NCI-H1092 treated with DMSO at 0.1 percent for 48 hours (cell line): Measurements from ENCODE around the gene SAFB2.

Experiments
- DNase-seq: peaks from one replicate; lab custom pipeline; 2025; lab: John Stamatoyannopoulos, UW

SAFB2 gene

DNA sequence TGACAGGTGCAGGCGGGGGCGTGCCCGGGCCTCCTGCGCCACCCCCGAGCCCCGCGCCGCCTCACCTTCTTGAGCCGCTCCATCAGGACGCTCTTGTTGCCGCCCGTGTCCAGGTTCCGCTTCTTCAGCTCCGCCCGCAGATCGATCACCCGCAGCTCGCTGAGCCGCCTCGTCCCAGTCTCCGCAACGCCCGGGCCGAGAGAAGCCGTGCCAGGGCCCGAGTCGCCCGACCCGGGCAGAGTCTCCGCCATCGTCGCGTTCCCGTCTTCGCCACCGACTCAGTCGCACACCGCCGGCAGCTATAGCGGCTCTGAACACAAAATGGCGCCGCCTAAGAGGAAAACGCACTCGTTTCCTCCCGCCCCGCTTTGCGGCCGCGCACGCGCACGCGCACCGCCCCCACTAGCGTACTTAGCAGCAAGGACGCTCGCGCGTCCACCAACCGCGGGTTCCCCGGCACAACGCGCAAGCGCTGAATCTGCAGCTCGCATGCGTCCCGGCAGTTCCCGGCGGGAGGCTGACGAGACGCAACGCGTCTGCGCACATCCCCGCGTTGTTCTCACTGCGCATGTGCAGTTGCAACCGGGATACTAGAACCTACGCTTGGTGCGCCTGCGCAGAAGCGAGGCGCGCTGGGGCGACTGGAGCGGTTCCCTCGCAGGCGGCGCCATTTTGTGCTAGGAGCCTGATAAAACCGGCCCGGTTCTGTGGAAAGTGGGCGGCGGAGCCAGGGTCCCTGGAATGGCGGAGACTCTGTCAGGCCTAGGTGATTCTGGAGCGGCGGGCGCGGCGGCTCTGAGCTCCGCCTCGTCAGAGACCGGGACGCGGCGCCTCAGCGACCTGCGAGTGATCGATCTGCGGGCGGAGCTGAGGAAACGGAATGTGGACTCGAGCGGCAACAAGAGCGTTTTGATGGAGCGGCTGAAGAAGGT, at the start of gene SAFB2, which contains the start of gene SAFB:
Gene SAFB2 (minus strand): TSS at position 312 of the 932 bp plus-strand sequence. CDS start 61 bp downstream, at position 251.
Gene SAFB (plus strand): TSS at position 619 of the 932 bp plus-strand sequence. CDS start 123 bp downstream, at position 742.
- peak; percentile 99 for DNase-seq

DNA sequence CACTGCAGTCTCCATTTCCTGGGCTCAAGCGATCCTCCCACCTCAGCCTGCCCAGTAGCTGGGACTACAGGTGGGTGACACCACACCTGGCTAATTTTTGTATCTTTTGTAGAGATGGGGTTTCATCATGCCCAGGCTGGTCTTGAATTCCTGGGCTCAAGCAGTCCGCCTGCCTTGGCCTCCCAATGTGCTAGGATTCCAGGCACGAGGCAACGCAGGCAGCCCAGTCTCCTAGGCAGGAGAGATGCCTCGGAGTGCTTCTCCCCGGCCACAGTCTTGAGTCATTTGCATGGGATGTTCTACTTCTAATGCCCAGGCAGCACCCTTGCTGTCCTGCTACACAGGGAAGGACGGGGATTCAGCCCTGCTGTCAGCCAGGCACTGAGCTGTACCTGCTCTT, 49.0 kb upstream of the SAFB2 start:
- no peak for DNase-seq

DNA sequence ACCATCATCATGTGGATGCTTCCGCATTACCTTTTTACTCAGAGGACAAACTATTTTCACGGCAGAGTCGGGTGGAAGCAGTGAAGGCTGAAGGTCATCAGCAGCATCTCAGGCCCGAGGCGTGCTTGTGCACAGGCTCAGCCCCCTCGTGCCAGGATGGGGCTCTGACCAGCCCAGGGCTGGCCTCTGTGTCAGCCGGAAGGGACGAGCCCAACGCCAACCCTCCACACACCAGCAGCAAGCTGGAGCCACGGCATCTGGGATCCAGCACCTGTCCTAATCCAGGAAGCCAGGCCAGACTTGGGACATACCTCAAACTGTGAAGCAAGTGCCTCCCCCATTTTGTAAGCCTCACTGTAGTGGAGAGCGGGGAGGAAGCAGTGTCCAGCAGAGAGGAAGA, 46.6 kb upstream of the SAFB2 start:
- DNase-seq = no peak

DNA sequence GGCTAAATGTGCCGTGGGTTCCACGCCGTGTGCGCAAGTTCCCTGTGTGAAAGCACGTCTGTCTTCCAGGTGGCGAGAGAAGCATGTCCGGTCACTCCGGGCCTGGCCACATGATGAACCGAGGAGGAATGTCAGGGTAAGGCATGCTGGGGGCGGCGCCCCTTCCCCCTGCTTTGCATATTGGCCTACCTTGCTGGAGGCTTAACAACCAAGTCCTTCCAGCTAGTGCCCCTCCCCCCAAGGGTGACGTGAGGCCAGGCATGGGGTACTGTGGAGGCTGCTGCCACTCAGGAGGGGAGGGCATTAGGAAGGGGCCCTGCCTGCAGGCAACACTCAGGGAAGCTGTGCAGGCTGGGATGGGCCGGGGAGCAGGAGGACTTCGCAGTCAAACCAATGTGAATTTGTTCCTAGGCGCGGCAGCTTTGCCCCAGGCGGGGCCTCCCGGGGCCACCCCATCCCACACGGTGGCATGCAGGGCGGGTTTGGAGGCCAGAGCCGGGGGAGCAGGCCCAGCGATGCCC, 45.2 kb upstream of the SAFB2 start:
- no peak for DNase-seq

DNA sequence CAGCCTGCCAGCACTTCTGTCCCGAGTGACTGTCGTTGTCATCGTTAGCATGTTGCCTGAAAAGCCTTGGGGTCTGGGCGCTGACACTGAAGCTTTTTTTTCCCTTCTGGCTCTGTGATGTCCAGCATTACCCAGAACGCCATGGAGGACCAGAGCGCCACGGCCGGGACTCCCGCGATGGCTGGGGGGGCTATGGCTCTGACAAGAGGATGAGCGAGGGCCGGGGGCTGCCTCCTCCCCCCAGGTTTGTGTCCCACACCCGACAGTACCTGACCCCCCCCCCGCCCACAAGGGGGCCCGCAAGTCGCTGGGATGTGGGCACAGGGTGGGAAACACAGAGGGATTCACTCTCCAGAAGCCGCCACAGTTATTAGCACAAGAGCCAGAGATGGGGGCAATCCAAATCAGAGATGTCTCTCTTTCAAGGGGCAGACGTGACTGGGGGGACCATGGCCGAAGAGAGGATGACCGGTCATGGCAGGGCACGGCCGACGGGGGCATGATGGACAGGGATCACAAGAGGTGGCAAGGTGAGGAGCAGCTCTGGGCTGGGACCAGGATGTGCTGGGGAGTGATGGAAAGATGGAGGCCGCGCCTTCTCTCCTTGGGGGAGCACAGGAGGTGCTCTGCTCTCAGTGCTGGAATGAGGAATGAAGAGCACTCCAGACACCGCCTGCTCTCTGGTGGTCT, 44.5 kb upstream of the SAFB2 start:
- no peak for DNase-seq

DNA sequence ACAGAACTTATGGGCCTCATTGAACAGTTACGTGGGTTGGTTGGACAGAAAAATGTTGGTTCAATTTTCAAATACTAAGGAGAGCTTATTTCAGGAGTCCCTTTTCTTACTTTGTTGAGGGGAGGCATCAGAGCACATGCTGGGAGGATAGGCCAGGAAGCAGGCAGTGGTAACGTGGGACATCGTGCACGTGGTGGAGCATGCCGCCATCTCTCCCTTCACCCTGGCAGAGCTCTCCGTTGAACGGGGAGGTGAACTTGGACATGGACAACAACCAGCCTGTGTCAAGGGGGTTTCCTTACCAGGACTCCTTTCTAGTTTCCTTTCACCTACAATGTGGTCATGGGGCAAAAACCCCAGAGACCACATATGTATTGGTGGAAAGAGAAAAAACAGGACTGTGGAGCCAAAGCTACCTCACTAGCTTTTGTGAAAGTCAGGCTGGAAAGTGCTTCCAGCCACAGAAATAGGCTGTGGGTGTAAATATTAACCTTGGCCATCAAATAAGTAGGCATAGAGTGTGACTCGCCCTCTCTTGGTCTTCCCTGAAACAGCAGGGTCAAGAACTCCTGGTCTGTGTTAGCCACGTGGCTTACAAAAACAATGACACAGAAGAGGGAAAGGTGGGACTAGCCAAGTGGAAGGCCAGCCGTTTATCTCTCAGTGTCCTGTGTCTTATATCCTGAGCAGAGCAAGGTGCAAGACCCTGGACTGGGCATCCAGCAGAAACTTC, 43.4 kb upstream of the SAFB2 start:
- no peak for DNase-seq

DNA sequence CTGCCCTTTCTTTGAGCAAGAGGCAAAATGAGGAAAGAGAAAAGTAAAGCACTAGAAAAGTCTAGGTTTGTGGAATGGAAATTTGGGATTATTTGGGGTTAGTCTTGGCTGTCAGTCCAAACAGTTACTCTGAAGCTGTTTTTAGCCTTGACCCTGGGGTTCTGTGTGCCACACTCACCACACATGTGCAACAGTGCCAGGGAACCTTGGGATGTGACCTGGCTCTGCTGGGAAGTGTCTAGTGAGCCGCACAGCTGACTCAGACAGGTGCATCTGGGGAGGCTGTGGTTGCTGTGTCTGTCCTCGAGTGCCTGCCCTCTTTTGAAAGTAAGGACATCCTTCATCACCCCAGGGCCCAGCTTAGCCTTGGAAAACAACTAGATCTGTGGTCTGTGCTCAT, 41.9 kb upstream of the SAFB2 start:
- no peak for DNase-seq

DNA sequence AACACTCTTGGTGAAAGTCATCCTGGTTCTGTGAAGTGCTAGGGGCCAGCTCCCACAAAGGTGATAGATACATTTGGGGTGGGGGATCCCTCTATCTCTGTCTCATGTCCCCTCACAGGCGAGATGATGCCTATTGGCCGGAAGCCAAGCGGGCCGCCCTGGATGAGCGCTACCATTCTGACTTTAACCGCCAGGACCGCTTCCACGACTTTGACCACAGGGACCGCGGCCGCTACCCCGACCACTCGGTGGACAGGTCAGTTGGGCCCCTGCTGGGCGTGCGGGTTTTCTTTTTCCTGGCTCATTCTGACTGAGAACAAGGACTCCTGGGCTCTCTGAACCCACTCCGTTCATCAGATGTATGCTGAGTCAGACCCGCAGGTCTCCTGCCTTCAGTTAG, 41.3 kb upstream of the SAFB2 start:
- DNase-seq = no peak

DNA sequence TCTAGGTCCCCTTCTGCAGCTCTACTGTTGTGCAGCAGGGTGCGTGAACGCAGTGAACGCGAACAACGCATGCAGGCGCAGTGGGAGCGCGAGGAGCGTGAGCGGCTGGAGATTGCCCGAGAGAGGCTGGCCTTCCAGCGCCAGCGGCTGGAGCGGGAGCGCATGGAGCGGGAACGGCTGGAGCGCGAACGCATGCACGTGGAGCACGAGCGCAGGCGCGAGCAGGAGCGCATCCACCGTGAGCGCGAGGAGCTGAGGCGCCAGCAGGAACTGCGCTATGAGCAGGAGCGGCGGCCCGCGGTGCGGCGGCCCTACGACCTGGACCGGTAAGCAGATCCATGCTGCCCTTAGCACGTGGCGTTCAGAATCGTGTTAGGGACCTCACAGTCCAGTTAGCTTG, 38.9 kb upstream of the SAFB2 start:
- DNase-seq = no peak

DNA sequence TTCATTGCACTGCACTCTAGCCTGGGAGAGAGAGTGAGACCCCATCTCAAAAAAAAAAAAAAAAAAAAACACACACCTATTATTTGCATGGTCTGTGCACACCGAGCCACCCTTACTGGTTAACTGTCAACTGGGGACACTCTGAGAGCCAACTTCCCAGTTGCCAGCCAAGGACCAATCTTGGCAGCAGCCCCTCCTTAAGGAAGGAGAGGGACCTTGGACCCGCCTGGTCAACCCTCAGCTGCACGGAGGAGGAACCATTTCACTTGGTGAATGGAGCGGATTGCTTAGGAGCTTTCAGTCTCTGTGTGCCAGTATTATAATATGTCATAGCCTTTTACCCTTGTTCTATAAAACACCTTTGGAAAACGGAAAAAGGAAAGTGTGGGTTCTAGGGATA, 32.8 kb upstream of the SAFB2 start:
- DNase-seq = no peak

DNA sequence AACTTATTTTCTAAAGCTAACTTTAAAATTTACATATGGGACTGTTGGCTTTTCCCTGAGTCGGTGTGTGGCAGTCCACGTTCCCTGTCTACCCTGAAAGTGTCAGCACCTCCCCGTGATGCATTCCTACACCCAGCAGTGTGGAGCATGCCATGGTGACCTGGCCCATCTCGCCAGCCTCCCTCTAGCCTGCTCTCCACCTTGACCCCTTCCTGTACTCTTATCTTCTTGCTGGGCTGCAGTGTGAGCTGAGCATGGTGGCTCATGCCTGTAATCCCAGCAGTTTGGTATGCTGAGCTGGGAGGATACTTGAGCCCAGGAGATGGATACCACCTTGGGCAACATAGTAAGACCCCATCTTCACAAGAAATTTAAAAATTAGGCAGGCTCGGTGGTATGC, 32.4 kb upstream of the SAFB2 start:
- DNase-seq = no peak

DNA sequence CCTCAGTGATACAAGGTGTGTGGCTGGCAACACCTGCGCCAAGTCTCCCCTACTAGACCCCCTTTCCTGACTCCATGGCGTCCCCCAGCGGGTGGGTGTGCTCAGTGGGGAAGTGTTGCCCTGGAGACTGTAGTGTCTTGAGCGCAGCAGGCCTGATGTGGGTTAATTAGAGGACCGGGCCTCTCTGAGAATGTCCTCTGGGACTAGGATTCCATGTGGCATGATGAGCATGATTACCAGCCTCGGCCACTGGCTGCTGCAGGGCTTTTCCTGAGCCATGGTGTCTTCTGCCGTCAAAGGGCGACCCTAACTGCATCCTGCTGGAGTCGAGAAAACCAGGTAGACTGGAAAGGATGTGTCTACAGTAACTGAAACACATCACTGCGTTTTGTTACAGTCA, 29.7 kb upstream of the SAFB2 start:
- DNase-seq = no peak

DNA sequence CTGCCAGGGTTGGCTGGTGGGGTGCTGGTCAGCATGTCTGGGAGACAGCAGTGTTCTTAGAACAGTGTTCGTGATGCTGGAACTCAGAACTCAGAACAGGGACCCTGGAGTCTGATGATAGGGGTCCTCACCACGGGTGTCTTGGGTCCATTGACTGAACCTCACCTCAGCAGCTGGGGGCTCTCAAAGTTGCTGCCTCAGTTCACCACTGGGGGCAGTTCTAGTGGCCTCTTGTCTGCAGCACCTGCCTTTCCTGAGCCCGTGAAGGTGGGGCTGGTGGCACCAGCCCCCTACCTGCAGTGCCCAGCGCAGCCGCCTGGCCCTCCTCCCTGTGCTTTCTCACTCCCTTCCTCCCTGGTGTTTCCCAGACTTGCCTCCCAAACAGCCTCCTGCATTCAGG, 28.8 kb upstream of the SAFB2 start:
- no peak for DNase-seq

DNA sequence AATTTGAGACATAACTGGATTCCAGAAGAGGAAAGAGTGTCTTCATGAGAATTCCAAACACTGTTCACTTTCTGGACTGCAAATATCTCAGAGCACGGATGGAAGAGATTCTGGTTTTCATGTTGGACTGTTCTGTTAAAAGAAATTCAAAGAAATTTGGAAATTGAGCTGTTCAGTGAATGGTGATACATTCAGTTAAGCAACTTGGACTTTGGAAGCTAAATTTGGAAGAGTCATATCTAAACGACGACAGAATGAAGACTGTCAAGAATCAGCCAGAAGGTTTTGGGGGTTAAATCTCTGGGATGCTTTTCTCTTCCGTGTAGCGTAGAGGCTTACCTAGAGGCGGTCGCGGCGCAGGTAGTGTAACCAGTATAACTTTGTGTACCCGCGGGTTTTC, 25.9 kb upstream of the SAFB2 start:
- DNase-seq = no peak

DNA sequence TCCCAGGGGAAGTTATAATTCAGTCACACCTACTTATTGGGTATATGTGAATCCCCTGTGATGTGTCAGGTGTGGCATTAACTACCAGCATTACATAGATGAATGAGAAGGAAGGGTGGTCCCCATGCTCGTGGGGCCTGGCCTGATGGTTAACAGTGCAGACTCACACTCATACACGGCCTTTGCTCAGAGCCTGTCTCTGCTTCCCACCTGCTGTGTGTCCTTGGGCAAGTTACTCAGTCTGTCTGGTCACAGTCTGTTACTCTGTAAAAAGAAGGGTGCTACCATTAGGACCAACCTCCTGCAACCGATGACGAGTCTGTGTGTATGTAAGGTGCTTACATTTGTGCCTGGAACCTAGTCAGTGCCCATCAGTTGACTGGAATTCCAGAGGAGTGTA, 24.1 kb upstream of the SAFB2 start:
- no peak for DNase-seq

DNA sequence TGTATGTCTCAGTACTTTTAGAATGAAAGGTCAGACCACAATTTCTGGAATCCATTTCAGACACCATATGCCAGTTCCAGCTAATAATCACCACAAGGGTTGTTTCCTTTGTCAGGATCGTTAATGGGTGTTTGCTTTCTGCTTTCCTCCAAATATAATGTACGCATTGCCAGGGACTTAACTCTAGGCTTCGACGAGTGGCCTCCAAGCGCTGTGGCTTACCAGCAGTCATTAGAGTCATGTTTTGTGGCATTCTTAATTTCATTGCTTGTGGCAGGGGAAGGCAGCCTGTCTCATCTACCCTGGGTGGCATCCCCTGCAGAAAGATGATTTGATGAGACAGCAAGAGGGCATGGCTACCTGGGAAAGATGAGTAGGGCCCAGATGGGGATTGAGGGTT, 22.8 kb upstream of the SAFB2 start:
- DNase-seq = peak; percentile 51

DNA sequence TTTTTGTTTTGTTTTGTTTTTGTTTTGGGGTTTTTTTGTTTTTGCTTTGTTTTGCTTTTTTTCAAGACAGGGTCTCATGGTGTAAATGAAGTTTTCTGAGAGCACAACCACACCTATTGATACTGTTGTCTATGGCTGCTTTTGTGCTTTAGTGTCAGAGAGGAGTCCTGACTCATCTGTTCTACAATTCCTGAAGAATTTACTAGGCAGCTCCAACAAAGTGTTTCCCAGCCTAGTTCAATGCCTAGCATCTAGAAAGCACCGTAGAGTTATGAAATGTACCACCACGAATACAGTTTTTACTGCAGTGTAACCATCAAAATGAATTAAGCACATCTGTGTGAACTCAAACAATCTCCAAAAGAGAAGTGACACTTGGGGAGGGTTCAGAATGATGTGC, 21.5 kb upstream of the SAFB2 start:
- no peak for DNase-seq

DNA sequence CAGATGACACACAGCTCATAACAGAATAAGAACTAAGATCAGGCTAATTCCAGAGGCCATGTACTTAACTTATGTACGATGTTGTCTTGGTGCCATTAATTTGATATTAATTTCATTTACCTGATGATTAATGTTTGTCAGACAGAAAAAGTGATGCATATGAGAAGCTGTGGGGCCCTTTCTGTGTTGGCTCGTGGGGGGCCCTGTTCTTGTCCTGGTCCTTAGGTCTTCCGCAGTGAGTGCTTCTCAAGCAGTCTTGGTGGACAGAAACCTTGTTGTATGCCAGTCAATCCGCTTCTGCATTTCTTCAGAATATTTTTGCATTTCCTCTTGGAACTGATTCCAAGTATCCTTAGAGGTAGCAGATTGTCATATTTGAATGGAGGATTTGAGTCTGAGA, 20.5 kb upstream of the SAFB2 start:
- no peak for DNase-seq

DNA sequence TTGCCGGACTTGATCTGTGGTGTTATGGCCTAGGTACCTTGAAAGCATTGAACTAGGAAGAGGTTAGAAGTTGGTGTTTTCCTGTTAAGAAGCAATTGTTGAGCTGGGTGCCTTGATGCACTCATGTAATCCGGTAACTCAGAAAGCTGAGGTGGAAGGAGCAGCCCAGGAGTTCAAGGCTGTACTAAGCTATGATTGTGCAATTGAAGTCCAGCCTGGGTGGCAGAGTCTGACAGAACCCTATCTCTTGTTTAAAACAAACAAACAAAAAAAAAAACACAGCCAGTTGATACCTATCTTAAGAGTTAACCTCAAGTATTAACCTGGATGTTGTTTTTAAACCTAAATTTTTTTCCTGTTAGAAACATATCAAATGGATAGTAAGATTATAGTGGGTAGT, 19.6 kb upstream of the SAFB2 start:
- no peak for DNase-seq

DNA sequence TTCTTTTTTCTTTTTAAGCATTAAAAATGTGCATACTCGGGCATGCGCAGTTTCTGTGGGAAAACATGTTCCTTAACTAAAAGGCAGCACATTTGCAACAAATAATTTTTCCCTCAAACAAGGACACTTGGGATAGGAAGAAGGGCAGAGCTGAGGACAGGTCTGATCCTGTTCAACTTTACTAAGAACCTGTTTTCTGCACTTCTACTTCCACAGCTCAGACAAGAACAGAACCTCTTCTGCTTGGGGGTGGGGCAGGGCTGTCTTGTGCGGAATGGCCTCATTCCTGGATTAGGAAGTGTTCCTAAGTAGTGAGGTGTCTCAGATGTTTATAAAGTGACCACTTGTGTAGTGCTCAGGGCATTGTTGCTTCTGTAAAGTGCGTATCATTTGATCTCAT, 18.6 kb upstream of the SAFB2 start:
- DNase-seq = no peak

DNA sequence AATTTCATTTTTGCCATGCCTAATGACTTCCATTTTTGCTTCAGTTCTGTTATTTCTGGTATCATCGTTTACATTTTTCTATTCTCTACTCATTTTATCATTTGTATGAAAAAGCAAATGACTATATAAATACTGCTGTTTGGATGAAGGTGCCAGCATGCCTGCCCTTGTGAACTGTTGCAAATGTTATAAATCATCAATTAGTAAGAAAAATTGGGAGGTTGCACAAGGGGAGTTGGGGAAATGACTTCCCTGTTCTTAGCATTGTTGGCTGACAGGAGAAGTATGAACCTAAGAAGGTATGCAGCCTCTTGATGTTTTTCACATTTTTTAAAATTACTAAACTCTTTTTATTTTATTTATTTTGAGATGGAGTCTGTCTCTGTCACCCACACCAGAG, 15.4 kb upstream of the SAFB2 start:
- no peak for DNase-seq

DNA sequence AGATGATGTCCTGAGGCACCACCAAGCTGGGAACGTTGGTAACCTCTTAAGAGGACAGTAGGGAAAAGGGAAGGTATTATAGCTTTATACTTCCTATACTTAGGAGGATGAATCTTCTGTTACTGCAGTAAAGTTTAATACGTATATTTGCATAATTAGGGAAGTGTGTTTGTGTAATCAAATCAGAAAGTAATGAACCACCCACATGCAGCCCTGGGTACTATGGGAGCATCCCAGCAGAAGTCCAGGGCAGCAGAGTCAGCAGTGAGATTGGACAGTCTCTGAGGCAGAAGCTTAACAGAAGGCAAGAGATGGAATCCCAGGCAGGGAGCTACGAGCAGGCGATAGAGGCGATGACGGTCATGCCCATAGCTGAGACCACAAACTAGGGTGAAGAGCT, 12.9 kb upstream of the SAFB2 start:
- no peak for DNase-seq
